Cardiac muscle cell (in vitro differentiated cells and primary cell): ENCODE data around the gene PIK3R1. TPM values are rescaled to one million over a fixed set of nuclear protein-coding genes. Genes with fewer than 3 reads are reported as not detected.

Experiments used
- DNase-seq, 2 donors: peaks; one replicate each; pipeline versions ENCODE4 v3.0.0 to v3.0.0-alpha.2; 2010 to 2017; ENCODE audit warnings: low read depth in 1 of 2, low spot score in 1 of 2
- H3K27ac ChIP-seq: fragments of 200-600 bp; sonication (generic); 2 replicates; pipeline ENCODE4 v1.5.1; 2016
- H3K27me3 ChIP-seq: fragments of 200-600 bp; sonication (generic); 2 replicates; pipeline ENCODE4 v1.6.0; 2016; ENCODE audit warnings: control low read depth
- H3K36me3 ChIP-seq: fragments of 200-600 bp; sonication (generic); 2 replicates; pipeline ENCODE4 v1.5.1; 2016; ENCODE audit warnings: control low read depth
- H3K4me1 ChIP-seq: fragments of 200-600 bp; sonication (generic); 2 replicates; pipeline ENCODE4 v1.8.1; 2017; ENCODE audit warnings: low read depth, mild to moderate bottlenecking, mixed run types
- H3K4me3 ChIP-seq: fragments of 200-600 bp; sonication (generic); 2 replicates; pipeline ENCODE4 v1.5.1; 2016; ENCODE audit warnings: mild to moderate bottlenecking
- H3K9me3 ChIP-seq: fragments of 200-600 bp; sonication (generic); 2 replicates; pipeline ENCODE4 v1.5.1; 2017; ENCODE audit warnings: low read depth, mild to moderate bottlenecking, control low read depth
- polyA plus RNA-seq: library from polyadenylated mRNA; unstranded; fragments of >200 nt; fragmentation: Nextera tagmentation; extraction: Ambion mirVana; gene quantifications from 2 replicates; pipeline ENCODE4 v1.2.1, GENCODE V29; 2016
- total RNA-seq: library from RNA; depleted of rRNA; stranded (reverse); fragments of >200 nt; gene quantifications from 2 replicates; pipeline ENCODE4 v1.2.3, GENCODE V29; 2016
- TF ChIP-seq, protein P1 (sequence below): IDR thresholded peaks from 2 replicates; pipeline ENCODE4 v1.5.1; 2012; ENCODE audit warnings: low read depth, mild to moderate bottlenecking, low read length

PIK3R1 gene
- total and polyA plus RNA-seq, 2 experiments from 2014 or later: 15.1 to 17.5 TPM

DNA sequence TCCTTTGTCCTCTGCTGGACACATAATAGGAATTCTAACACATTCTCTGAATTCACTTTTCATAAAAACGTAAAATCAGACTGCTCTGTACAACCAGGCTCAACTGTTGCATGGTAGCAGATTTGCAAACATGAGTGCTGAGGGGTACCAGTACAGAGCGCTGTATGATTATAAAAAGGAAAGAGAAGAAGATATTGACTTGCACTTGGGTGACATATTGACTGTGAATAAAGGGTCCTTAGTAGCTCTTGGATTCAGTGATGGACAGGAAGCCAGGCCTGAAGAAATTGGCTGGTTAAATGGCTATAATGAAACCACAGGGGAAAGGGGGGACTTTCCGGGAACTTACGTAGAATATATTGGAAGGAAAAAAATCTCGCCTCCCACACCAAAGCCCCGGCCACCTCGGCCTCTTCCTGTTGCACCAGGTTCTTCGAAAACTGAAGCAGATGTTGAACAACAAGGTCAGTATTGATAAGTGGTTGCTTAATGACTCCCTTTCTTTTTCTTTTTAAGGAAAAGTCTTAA lies 11.1 kb downstream of the PIK3R1 start:
- Histone ChIP-seq H3K4me3 (no peak overlapping the region), H3K9me3 (no peaks in the 10 kb centered on the region), H3K36me3 (peaks cover 3% of the 10 kb centered on the region), H3K27ac (peak overlapping the region; percentile 40), H3K4me1 (peaks cover 10% of the 10 kb centered on the region), H3K27me3 (no peaks in the 10 kb centered on the region)
- TF ChIP-seq, protein P1, sequence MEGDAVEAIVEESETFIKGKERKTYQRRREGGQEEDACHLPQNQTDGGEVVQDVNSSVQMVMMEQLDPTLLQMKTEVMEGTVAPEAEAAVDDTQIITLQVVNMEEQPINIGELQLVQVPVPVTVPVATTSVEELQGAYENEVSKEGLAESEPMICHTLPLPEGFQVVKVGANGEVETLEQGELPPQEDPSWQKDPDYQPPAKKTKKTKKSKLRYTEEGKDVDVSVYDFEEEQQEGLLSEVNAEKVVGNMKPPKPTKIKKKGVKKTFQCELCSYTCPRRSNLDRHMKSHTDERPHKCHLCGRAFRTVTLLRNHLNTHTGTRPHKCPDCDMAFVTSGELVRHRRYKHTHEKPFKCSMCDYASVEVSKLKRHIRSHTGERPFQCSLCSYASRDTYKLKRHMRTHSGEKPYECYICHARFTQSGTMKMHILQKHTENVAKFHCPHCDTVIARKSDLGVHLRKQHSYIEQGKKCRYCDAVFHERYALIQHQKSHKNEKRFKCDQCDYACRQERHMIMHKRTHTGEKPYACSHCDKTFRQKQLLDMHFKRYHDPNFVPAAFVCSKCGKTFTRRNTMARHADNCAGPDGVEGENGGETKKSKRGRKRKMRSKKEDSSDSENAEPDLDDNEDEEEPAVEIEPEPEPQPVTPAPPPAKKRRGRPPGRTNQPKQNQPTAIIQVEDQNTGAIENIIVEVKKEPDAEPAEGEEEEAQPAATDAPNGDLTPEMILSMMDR: no peak
- no peak for DNase-seq

DNA sequence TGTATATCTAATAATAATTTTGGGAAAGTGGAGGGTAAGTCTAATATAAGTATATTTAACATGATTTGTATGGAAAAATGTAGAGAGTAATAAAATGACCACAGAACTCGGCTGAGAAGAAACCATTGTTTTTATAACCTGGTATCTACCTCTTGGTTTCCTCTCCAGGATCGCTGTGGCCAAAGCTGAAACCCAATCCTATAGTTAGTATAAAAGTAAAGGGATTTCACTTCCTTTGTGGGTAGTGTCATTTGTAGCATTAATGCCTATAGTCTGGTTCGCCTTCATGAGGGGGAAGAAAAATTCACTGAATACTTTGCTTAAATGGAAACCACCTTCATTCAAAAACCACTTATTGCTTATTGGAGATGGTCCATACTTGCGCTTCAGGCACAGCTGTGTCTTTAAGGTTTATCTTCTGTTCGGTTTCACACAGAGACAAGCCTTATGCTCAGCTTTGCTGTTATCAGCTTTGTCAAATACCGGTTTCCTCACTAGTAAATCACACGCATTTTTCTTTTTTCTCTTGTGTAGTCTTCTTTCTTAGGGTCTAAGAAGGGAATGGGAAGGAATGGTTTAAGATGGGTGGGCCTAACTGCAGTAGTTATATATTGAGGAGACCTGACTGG lies 12.1 kb downstream of the PIK3R1 start:
- no peak overlapping the region for H3K4me3 ChIP-seq
- TF ChIP-seq, protein P1: no peak
- H3K27me3 ChIP-seq: no peaks in the 10 kb centered on the region
- H3K4me1 ChIP-seq: peaks cover 19% of the 10 kb centered on the region
- no peak overlapping the region for H3K27ac ChIP-seq
- no peaks in the 10 kb centered on the region for H3K9me3 ChIP-seq
- DNase-seq: no peak
- peaks cover 3% of the 10 kb centered on the region for H3K36me3 ChIP-seq

DNA sequence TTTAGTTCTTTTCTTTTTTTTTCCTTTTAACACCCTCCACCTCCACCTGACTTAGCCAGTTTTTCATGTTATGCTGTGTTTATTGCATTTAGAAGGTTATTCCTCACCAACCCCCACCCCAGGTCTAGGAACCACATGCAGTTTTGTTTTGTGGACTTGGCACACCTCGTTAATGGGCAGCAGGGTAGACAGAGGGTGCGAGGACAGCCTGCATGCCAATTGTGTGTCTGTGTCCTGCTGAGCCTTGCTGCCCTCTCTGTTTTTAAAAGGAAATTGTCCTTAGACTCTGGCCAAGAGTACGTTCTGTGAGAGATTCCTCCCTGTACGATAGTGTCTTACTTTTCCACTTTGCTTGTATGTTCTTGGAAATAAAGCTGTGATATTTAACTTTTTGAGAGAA lies 13.9 kb downstream of the PIK3R1 start:
- no peak overlapping the region for H3K27ac ChIP-seq
- no peak for DNase-seq
- no peaks in the 10 kb centered on the region for H3K9me3 ChIP-seq
- peaks cover 3% of the 10 kb centered on the region for H3K36me3 ChIP-seq
- TF ChIP-seq, protein P1: no peak
- no peaks in the 10 kb centered on the region for H3K27me3 ChIP-seq
- H3K4me1 ChIP-seq: peaks cover 21% of the 10 kb centered on the region
- no peak overlapping the region for H3K4me3 ChIP-seq

DNA sequence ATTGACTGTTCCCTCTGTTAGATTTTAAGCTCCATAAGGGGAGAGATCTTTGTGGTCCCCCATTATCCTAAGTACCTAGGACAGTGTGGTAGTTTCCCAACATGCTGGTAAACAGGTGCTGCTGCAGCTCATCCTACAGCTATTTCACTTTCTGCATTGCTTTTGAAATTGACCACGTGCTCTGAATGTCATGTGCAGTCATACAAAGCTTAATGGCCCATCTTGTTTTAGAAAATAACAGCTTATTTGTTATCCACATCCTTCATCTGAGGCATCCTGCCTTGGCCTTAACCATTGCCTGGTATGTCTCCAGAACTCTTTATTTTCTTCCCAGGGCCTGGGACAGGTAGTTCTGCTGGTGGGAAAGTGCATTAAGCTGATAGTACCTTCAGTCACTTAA lies 14.7 kb downstream of the PIK3R1 start:
- TF ChIP-seq, protein P1: no peak
- no peak for DNase-seq
- H3K27me3 ChIP-seq: no peaks in the 10 kb centered on the region
- no peak overlapping the region for H3K4me3 ChIP-seq
- H3K4me1 ChIP-seq: peaks cover 18% of the 10 kb centered on the region
- no peaks in the 10 kb centered on the region for H3K9me3 ChIP-seq
- peaks cover 3% of the 10 kb centered on the region for H3K36me3 ChIP-seq
- no peak overlapping the region for H3K27ac ChIP-seq

DNA sequence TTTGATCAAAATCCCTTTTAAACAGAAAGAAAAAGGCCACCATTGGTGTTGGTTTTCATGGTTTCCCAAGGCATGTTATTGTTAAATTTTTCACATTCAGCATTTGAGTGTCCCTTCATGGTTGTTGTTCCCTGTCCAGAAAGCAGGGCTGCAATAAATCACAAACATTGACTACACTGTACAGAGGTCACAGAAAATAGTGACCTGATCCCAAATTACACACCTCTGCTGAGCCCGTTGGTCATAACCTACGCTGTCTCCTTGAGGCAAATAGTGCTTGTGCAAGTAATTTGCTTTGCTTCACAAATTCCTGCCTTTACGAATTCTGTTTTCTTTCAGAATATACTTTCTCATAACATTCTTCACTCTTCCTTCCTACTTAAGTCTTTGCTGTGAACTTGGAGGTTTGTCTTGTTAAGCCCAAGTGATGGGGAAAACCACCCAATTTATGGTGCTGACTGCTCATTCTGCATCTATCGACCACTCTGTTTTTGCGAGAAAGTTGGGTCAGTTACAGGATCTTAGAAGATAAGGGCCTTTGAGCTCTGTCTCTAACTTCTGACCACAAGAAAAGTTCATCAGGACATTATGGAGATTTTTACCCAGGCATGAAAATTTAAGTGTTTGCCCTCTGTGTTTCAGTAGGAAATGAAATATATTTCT lies 16.0 kb downstream of the PIK3R1 start:
- H3K36me3 ChIP-seq: peaks cover 3% of the 10 kb centered on the region
- TF ChIP-seq, protein P1: no peak
- H3K4me3 ChIP-seq: no peak overlapping the region
- no peak for DNase-seq
- H3K27ac ChIP-seq: no peak overlapping the region
- peaks cover 11% of the 10 kb centered on the region for H3K4me1 ChIP-seq
- H3K27me3 ChIP-seq: no peaks in the 10 kb centered on the region
- H3K9me3 ChIP-seq: no peaks in the 10 kb centered on the region
